Neural cell (in vitro differentiated cells): ENCODE results near the gene MYO18B.

Source experiments
- CTCF ChIP-seq: fragments of 450-650 bp; IDR thresholded peaks from 2 replicates; pipeline ENCODE4 v1.5.1; 2014; ENCODE audit warnings: antibody characterized with exemption, mild to moderate bottlenecking, moderate library complexity; ENCODE audit not compliant: poor library complexity, severe bottlenecking
- EP300 ChIP-seq: fragments of 450-650 bp; conservative IDR thresholded peaks from 2 replicates; pipeline ENCODE4 v1.6.1; 2014; ENCODE audit warnings: antibody characterized with exemption, mild to moderate bottlenecking, moderate library complexity; ENCODE audit not compliant: poor library complexity, severe bottlenecking
- EZH2 ChIP-seq: fragments of 200-600, 300-800 bp; shearing (Covaris generic), sonication (generic); IDR thresholded peaks from 2 replicates; pipeline ENCODE4 v1.6.1; 2014; ENCODE audit warnings: antibody characterized with exemption, low read length, borderline replicate concordance, mild to moderate bottlenecking; ENCODE audit not compliant: insufficient read depth, poor library complexity, severe bottlenecking
- MXI1 ChIP-seq: fragments of 450-650 bp; conservative IDR thresholded peaks from 2 replicates; pipeline ENCODE4 v1.6.1; 2014; ENCODE audit warnings: antibody characterized with exemption, mild to moderate bottlenecking; ENCODE audit not compliant: poor library complexity, severe bottlenecking
- POLR2AphosphoS5 ChIP-seq: IDR thresholded peaks from 2 replicates; pipeline ENCODE4 v1.6.1; 2012
- RAD21 ChIP-seq: fragments of 450-650 bp; conservative IDR thresholded peaks from 2 replicates; pipeline ENCODE4 v1.6.1; 2014; ENCODE audit warnings: antibody characterized with exemption, mild to moderate bottlenecking, moderate library complexity
- REST ChIP-seq: IDR thresholded peaks from 2 replicates; pipeline ENCODE4 v1.6.1; 2012; ENCODE audit warnings: borderline replicate concordance
- SMC3 ChIP-seq: fragments of 450-650 bp; conservative IDR thresholded peaks from 2 replicates; pipeline ENCODE4 v1.6.1; 2014; ENCODE audit warnings: antibody characterized with exemption, mild to moderate bottlenecking, moderate library complexity; ENCODE audit not compliant: poor library complexity

GRCh38 chr22:25714739-25715138 lies 27.2 kb upstream of the MYO18B start:
- no peak for TF ChIP-seq EZH2
- no peak for TF ChIP-seq EP300
- TF ChIP-seq REST = no peak
- TF ChIP-seq CTCF = no peak
- TF ChIP-seq POLR2AphosphoS5 = no peak
- TF ChIP-seq MXI1 = no peak
- TF ChIP-seq RAD21 = no peak
- TF ChIP-seq SMC3 = no peak
